Left renal cortex interstitium (tissue), 4 donors: ENCODE measurements around the gene CLK2. TPM values are rescaled to one million over a fixed set of nuclear protein-coding genes. Genes with fewer than 3 reads are reported as not detected.
"Not testable (repeated sequence)": the region's sequence is repeated elsewhere in the genome, so short reads cannot be mapped to it uniquely, and the experiment has no call there.

ENCODE experiments used
- DNase-seq, 4 donors: peaks; one replicate each; pipeline ENCODE4 v3.0.0-alpha.2; 2013; ENCODE audit warnings: low read depth in 4 of 4, low spot score in 2 of 4, missing footprints in 1 of 4
- polyA plus RNA-seq, 4 donors: library from polyadenylated mRNA; unstranded; fragments of 120-200 nt; gene quantifications; one replicate each; pipeline ENCODE4 v1.2.1, GENCODE V29; 2013; ENCODE audit not compliant: insufficient read length in 4 of 4

Gene CLK2
- polyA plus RNA-seq, 4 donors: 63.7 to 96.6 (median 80.8) TPM

DNA sequence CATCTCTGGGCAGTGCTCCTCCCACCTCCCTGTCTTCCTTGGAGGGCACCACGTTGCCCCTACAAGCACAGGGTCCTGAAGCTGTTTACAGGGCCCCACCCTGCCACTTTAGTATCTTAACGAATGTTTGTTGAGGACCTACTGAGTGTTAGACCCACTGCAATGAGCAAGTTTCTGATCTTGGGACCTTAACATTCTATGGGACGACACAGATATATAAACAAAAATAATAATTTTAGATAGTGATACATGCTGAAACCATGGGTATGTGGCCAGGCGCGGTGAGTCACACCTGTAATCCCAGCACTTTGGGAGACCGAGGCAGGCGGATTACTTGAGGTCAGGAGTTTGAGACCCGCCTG, 28.2 kb downstream of the CLK2 start:
- no peak for DNase-seq

DNA sequence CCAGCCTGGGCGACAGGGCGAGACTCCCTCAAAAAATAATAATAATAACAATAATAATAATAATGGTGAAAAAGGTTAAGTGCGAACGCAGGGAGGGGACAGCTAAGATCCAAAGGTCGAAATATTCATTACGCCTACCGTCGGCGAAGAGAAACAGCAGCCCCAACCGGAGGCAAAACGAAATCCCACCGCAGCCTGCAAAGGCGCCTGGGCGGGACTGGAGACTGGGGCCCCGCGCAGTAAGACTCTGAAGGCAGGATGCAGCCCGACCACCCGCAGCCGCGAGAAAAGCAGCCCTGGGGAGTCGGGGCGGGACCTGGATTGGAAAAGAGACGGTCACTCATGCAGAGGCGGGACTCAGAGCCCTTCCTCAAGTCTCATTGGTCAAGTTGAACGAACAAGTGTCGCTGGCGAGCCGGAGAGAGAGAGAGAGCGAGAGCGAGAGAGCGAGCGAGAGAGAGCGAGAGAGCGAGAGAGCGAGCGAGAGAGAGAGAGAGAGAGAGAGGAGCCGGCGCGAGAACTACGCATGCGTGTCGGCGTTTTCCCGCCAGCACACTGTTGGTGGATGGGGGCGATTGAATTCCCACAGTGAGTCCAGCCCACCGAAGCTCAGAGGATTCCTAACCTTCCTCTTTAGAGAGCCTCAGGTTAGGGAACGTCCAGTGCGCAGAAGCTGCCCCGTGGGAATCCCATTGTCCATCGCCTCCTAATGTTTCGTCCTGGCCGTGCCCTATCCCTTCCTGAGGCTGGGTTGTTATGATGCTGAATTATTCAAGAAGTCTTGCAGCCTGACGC, 28.7 kb downstream of the CLK2 start:
- DNase-seq: peak; percentile 94 to 100 (median 98)

DNA sequence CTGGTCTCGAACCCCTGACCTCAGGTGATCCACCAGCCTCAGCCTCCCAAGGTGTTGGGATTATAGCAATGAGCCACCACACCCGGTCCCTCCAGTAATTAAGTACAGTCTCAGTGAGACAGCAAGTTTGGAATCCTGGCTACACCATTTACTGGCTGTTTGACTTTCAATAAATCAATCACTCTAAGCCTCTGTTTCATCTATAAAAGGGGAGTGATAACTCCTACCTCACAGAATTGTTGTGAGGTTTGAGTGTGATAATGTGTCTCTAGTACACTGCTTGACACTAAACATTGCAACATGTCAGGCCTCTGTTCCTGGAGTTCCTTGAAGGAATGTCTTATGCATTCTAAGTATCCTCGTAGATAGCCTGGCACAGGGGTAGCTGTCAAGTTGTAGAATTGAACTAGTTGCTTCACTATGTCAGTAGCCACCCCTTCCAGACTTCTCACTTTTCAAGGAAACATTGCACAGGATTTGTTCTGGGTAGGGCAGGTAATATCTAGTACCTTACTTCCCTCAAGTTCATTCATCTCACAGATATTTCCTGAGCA, 30.4 kb downstream of the CLK2 start:
- DNase-seq: no peak

GRCh38 chr1:155241841-155242264, 31.5 kb downstream of the CLK2 start:
- no peak for DNase-seq

- no peak for DNase-seq
Measured at GRCh38 chr1:155241069-155241679, 32.1 kb downstream of the CLK2 start.

DNA sequence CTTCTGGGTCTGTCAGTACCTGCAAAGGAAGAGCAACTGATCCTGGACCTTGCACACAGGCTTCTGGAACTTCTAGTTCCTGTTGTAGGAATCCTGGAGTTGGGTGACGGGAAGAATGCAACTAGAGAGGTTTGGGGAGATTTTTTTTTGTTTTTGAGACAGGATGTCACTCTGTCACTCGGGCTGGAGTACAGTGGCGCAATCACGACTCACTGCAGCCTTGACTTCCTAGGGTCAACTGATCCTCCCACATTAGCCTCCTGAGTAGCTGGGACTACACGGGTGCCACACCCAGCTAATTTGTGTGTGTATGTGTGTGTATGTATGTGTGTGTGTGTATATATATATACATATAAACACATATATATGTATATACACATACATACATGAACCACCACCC, 36.9 kb downstream of the CLK2 start:
- no peak for DNase-seq

DNA sequence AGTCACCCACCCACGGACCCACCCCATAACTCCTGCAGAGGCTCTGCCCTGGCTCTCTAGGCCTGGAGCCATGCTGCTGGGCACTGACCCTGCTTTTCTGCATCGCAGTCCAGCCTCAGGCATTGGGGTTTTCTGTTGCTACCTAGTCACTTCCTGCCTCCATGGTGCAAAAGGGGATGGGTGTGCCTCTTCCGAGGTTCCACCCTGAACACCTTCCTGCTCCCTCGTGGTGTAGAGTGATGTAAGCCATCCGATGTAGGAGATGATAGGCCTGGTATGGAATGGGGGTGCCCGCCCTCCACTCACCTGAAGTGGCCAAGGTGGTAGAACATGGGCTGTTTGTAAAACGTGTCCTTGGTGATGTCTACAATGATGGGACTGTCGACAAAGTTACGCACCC, 37.9 kb downstream of the CLK2 start:
- not testable (repeated sequence) for DNase-seq

DNA sequence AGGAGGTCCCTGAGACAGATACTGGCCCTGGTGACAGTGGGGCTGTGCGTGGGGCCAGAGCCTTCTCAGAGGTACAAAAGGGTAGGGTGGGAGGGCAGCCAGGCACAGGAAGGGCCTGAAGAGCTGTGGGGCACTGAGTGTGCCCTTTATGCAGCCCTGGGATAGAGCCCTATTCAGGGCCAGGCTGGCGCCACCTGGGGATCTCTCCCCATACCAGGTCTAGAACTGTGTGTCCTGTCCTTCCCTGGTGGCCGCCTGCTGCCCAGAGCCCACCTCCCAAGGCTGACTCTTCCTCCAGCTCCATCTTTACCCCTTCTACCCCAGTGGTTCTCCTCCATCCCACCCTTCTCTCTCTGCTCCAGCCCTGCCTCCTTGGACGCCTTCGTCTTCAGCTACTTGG, 39.8 kb downstream of the CLK2 start:
- DNase-seq: not testable (repeated sequence)

DNA sequence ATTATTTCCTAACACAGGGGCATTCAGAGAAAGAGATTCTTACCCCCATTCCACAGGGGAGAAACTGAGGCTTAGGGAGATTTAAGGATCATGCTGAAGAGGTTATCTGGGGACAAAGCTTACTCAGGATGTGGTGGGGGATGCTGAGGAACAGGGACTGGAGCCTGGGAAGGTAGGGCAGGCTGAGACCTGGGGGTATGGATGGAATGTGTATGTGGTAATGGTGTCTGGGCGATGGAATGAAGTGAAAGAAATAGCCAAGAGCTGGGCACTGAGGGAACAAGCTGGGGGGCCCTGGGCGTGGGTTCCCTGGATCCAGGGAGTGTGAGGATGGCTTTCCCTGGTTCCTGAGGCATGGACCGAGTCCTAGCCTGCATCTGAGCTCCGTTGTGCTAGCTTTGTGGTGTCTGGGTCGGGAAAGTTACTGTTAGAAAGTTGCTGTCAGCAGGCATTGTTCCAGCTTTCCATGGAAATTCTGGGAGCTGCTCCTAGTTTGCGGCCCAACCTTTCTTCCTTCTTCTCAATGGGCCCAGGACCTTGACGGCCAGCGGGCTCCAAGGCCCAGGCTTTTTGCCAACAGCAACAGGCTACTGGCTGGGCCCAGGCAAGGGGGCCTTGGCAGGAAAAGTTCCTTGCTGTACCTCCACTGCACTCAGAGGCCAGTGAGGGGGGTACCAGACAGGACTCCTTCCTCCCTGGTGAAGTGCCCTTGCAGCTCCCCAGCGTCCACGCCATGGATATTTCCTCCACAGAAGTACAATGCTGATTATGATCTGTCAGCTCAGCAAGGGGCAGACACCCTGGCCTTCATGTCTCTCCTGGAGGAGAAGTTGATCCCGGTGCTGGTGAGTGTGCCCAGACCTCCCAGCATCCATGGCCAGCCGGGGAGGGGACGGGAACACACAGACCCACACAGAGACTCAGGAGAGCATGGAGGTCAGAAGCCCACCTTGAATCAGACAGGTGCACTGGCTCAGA, 41.0 kb downstream of the CLK2 start:
- not testable (repeated sequence) for DNase-seq

GRCh38 chr1:155231302-155231701, 42.0 kb downstream of the CLK2 start:
- DNase-seq: not testable (repeated sequence)

- DNase-seq: no peak
Measured at GRCh38 chr1:155228096-155228427, 45.2 kb downstream of the CLK2 start.

DNA sequence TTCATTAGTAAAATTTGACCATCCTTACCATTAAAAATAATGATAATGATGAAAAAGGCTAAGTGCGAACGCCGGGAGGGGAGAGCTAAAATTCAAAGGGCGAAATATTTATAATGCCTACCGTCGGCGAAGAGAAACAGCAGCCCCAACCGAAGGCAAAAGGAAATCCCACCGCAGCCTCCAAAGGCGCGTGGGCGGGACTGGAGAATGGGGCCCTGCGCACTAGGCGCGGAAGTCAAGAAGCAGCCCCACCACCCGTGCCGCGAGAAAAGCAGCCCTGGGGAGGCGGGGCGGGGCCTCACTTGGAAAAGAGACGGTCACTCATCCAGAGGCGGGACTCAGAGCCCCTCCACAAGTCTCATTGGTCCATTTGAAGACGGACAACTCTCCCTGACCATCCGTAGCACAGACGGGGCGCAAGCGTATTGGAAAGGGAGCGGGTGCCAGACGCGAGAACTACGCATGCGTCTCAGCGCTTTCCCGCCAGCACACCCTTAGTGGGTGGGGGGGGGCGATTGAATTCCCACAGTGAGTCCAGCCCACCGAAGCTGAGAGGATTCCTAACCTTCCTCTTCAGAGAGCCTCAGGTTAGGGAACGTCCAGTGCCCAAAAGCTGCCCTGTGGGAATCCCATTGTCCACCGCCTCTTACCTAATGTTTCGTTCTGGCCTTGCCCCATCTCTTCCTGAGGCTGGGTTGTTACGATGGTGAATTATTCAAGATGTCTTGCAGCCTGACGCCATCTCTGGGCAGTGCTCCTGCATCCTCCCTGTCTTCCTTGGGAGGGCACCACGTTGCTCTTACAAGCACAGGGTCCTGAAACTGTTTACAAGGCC, 45.8 kb downstream of the CLK2 start:
- DNase-seq: peak; percentile 97 to 100 (median 98)

GRCh38 chr1:155226910-155227260, 46.4 kb downstream of the CLK2 start:
- no peak for DNase-seq

- DNase-seq: no peak
Measured at GRCh38 chr1:155226188-155226909, 47.0 kb downstream of the CLK2 start.

- DNase-seq: not testable (repeated sequence)
Measured at GRCh38 chr1:155225404-155225759, 47.9 kb downstream of the CLK2 start.

GRCh38 chr1:155223047-155223446, 50.3 kb downstream of the CLK2 start:
- no peak for DNase-seq

DNA sequence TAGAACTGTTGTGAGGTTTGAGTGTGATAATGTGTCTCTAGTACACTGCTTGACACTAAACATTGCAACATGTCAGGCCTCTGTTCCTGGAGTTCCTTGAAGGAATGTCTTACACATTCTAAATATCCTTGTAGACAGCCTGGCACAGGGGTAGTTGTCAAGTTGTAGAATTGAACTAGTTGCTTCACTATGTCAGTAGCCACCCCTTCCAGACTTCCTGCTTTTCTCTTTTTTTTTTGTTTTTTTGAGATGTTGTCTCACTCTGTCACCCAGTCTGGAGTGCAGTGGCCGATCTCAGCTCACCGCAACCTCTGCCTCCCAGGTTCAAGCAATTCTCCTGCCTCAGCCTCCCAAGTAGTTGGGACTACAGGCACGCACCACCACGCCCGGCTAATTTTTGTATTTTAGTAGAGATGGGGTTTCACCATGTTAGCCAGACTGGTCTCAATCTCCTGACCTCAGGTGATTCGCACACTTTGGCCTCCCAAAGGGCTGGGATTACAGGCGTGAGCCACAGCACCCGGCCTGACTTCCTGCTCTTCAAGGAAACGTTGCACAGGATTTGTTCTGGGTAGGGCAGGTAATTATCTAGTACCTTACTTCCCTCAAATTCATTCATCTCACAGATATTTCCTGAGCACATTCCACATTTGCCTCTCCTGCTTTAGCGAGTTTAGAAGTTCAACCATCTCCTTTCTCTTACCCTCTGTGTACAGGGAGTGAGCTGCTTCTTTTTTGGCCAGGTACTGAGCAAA, 52.9 kb downstream of the CLK2 start:
- DNase-seq: not testable (repeated sequence)

DNA sequence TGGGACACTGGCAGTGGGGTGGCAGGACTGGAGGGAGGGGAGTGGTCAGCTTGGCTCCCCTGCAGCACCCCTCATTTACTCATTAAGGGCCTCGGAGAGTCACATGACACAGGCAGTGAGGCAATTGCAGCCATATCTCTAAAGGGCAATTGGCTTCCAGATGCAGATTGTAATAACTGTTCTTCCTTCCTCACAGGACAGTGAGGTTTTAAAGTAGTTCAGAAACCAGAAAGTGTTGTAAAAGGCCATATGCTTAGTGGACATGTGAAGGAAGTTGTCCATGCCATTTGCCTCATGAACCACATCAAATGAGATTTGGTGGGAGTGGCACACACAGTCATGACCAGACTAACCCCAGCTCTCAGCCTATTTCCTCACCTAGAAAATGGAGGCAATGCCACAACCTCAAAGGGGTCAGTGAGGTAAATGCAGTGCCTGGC, 53.7 kb downstream of the CLK2 start:
- no peak for DNase-seq
